Measurements from ENCODE around the gene SYN1. TPM values are rescaled to one million over a fixed set of nuclear protein-coding genes. Genes with fewer than 3 reads are reported as not detected.

Gene SYN1
- total RNA-seq, 1 donor from 2014 or later: 4.4 TPM

GRCh38 chrX:47568656-47569295 is 50.9 kb downstream of the SYN1 start:
- Mint-ChIP-seq H3K4me3 (no peak overlapping the region), H3K27ac (no peak overlapping the region)
- TF ChIP-seq CTCF (IDR thresholded peaks at IDR 0.05; ENCODE audit: unreplicated experiment): peak; percentile 38

DNA sequence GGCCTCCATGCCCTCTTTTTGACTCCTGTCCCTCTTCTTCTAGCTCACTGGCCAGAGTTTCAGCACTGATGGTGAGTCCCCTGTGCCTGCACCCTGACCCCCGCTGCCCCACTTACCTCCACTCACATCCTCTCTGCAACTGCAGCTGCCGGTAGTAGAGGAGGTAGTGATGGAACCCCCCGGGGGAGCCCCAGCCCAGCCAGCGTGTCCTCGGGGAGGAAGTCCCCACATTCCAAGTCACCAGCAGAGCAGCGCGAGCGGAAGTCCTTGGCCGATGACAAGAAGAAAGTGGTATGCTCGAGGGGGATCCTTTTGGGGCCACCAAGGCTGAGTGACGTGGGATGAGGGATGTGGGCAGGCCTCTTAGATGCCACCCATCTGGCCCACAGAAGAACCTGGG is 52.8 kb downstream of the SYN1 start:
- peaks cover 22% of the 10 kb centered on the region for H3K9me3 Mint-ChIP-seq
- no peak overlapping the region for H3K4me3 Mint-ChIP-seq
- H3K27ac Mint-ChIP-seq: no peak overlapping the region
- DNase-seq (ENCODE audit: low spot score in 2 of 2, unreplicated experiment in 2 of 2): no peak
- no peaks in the 10 kb centered on the region for H3K27me3 Mint-ChIP-seq (ENCODE audit: low read depth)
- TF ChIP-seq CTCF (IDR thresholded peaks at IDR 0.05; ENCODE audit: unreplicated experiment): no peak
- H3K4me1 Mint-ChIP-seq: peaks cover 5% of the 10 kb centered on the region
- H3K36me3 Mint-ChIP-seq: peaks cover 30% of the 10 kb centered on the region

More at GRCh38 chrX:47568656-47569295, 50.9 kb downstream of the SYN1 start:
- Mint-ChIP-seq H3K9me3 (peaks cover 22% of the 10 kb centered on the region), H3K4me1 (peaks cover 6% of the 10 kb centered on the region), H3K36me3 (peaks cover 35% of the 10 kb centered on the region), H3K27me3 (ENCODE audit: low read depth) (no peaks in the 10 kb centered on the region)
- no peak for DNase-seq (ENCODE audit: low spot score in 2 of 2, unreplicated experiment in 2 of 2)

DNA sequence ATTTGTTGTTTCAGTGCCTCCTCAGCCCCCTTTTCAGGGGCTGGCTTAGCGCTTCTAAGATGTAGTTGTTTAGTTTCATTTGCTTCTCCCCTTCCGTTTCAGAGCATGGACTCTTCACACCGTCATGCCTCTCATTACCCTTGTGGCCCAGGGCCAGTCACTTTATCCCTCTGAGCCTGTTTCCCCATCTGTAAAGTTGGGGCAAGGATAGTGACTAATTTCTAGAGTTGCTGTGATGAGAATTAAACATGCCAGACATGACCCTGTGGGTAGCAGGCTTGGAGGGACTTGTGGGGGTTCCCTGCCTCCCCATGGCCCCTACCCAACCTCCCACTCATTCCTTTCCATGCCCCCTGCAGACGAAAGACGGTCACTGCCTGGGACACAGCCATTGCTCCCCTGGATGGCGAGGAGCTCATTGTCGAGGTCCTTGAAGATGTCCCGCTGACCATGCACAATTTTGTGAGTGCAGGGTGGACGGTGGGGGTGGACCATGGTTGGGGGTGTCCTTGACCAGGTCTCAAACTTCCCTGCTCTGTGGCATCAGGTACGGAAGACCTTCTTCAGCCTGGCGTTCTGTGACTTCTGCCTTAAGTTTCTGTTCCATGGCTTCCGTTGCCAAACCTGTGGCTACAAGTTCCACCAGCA is 55.1 kb downstream of the SYN1 start:
- peaks cover 15% of the 10 kb centered on the region for H3K9me3 Mint-ChIP-seq
- peaks cover 17% of the 10 kb centered on the region for H3K4me1 Mint-ChIP-seq
- no peak overlapping the region for H3K27ac Mint-ChIP-seq
- DNase-seq (ENCODE audit: low spot score in 2 of 2, unreplicated experiment in 2 of 2): no peak
- no peaks in the 10 kb centered on the region for H3K27me3 Mint-ChIP-seq (ENCODE audit: low read depth)
- no peak for TF ChIP-seq CTCF (IDR thresholded peaks at IDR 0.05; ENCODE audit: unreplicated experiment)
- no peak overlapping the region for H3K4me3 Mint-ChIP-seq
- H3K36me3 Mint-ChIP-seq: peaks cover 17% of the 10 kb centered on the region

DNA sequence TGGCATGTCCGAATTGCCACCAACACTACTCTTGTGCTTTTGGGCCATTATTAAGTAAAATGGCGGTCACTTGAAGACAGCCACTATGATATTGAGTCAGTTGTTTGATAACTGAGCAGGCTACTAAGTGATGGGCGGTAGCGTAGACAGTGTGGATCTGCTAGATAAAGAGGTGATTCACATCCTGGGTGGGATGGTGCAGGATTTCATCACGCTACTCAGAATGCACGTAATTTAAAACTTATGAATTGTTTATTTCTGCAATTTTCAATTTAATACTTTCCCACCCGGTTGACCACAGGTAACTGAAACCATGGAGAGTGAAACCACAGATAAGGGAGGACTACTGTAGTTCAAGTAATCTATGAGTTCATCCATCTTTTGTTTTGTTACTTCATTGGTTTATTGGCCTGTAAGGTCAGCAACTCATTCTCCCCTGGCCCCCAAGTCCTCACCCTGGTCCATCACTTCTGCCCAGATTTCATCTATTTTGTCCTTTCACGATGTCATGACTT is 55.8 kb downstream of the SYN1 start:
- DNase-seq (ENCODE audit: low spot score in 2 of 2, unreplicated experiment in 2 of 2): no peak
- TF ChIP-seq CTCF (IDR thresholded peaks at IDR 0.05; ENCODE audit: unreplicated experiment): no peak
- H3K9me3 Mint-ChIP-seq: peaks cover 15% of the 10 kb centered on the region
- H3K4me1 Mint-ChIP-seq: peaks cover 17% of the 10 kb centered on the region
- peaks cover 12% of the 10 kb centered on the region for H3K36me3 Mint-ChIP-seq
- H3K27ac Mint-ChIP-seq: no peak overlapping the region
- H3K27me3 Mint-ChIP-seq (ENCODE audit: low read depth): no peaks in the 10 kb centered on the region
- no peak overlapping the region for H3K4me3 Mint-ChIP-seq

- Mint-ChIP-seq H3K27me3 (ENCODE audit: low read depth) (no peaks in the 10 kb centered on the region), H3K4me1 (peaks cover 17% of the 10 kb centered on the region), H3K9me3 (peaks cover 19% of the 10 kb centered on the region), H3K27ac (peak overlapping the region; percentile 64), H3K4me3 (peak overlapping the region; percentile 62), H3K36me3 (peaks cover 12% of the 10 kb centered on the region)
- DNase-seq (ENCODE audit: low spot score in 2 of 2, unreplicated experiment in 2 of 2): no peak
- TF ChIP-seq CTCF (IDR thresholded peaks at IDR 0.05; ENCODE audit: unreplicated experiment): no peak
These were observed 56.9 kb downstream of the SYN1 start for GRCh38 chrX:47562615-47563243.

Measured in mesothelial cell of epicardium (in vitro differentiated cells).